Left hindlimb (tissue), 1 donor: ENCODE measurements around the gene KIRREL3.
"Not testable (repeated sequence)": the region's sequence is repeated elsewhere in the genome, so short reads cannot be mapped to it uniquely, and the experiment has no call there.

Experiments
- DNase-seq: peaks from one replicate; pipeline ENCODE4 v3.0.0-alpha.2; 2018

Gene KIRREL3

DNA sequence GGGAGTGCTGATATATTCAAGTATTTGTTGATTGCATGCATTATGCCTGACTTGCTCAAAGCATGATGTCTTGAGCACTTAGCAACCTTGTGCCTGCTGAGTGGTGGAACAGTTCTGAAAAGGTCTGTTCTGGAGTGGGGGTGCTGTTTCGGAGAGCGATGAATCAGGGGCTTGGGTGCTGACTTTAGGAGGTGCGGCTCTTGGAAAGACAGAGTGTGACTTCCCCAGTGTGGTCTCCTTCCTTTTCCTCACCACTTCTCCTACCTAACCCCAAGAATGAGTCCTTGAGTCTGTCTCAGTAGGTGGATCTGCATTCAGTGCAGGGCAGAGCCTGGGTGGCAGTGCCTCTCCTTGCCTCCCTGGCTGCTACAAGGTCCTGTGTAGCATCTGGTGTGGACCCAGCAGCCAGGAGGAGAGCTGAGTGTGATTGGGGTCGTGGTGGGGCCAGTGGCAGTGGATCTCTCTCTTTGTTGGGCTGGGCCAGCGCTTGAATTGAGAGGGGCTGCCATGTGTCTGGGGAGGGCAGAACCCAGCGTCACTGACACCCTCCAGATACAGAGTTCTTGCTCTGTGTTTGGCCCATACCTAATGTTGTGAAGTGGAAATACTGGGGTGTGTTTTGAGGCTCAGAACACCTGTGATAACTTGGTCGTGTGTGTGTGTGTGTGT is 609.1 kb downstream of the KIRREL3 start:
- no peak for DNase-seq

DNA sequence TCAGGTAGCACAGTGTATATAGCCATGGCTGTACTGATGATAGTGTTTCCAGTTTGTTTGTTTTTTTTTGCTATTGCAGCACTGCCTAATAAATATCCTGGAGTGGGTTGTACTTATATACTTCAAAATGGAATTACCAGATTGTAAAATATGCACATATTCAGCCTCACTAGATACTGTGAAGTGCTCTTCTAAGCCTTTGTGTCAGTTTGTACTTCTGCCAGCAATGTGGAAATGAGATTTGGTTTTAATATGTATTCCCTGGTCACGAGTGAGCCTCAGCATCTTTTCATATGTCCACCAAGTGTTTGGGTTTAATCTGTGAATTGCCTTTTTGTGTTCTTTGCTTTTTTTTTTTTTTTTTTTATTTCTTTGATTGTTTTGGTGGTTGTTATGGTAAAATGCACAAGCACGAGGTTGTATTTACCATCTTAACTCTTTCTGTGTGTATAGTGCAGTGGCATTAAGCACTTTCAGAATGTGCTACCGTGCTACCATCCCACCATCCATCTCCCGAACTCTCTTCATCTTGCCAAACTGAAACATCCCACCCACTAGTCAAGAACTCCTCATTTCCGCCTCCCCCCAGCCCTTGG is 610.2 kb downstream of the KIRREL3 start:
- DNase-seq = no peak

DNA sequence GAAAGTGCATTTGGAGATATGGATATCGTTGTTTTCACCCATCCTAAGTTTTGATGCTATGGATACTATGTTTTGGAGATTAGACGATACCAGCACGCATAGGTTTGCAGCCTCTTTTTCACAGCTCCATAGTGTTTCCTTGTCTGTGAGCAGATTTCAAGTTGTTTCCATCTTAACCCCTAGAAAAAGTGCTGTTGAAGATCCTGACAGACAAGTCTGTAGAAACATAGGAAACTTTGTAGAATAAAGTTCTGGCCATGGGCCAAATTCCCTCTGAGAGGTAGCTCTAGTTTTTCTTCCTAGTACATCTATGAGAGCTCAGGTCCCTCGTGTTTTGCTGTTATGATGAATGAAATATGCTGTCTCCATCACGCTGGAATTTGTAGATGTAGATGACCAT is 612.7 kb downstream of the KIRREL3 start:
- no peak for DNase-seq

DNA sequence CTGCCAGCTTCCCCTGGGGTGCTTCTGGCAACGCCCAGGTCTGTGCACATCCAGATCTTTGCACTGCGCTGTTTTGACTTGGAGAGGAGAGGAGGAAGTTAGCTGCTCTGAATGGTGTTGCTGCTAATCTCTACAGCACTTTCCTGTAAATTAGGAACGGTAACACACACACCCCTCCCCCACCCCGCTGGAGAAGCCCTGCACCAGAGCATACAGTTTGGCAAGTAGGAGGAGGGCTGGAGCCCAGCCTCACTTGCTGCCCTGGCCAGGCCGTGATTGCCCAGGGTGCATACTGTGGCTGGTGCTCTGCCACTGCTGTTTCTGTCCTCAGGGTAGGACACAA is 613.9 kb downstream of the KIRREL3 start:
- not testable (repeated sequence) for DNase-seq

DNA sequence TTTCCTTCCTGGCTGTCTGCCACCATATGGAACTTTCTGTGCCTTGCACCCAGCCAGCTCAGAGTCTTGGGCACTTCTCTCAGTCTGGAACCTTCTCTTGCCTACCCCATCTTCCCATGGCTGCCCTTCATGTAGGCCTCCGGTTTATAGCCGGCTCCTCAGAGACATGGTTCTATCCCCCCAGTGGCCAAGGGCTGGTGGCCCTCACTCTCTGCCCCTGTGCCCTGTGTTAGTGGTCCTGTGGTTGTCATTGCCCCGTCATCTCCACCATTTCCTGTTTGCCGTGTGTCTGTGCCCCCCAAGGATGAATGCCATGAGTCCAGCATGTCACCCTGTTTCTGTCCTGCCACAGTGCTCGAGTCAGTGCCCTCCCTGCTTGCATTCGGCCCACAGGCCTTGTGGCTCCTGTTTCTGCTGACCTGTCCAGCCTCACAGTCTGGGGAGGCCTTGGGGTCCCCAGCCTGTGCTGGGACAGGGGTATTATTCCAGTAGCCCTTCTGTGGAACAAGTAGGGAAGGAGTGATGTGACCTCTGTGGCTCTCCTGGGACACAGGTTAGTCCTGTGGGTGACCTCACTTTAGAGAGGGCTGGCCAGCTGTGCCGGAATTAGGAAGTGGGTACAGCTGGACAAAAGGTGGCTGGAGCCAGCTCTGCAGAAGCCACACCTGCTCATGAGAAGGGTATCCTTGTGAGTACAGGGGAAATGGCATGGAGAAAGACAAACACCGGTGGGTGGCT is 614.4 kb downstream of the KIRREL3 start:
- no peak for DNase-seq

DNA sequence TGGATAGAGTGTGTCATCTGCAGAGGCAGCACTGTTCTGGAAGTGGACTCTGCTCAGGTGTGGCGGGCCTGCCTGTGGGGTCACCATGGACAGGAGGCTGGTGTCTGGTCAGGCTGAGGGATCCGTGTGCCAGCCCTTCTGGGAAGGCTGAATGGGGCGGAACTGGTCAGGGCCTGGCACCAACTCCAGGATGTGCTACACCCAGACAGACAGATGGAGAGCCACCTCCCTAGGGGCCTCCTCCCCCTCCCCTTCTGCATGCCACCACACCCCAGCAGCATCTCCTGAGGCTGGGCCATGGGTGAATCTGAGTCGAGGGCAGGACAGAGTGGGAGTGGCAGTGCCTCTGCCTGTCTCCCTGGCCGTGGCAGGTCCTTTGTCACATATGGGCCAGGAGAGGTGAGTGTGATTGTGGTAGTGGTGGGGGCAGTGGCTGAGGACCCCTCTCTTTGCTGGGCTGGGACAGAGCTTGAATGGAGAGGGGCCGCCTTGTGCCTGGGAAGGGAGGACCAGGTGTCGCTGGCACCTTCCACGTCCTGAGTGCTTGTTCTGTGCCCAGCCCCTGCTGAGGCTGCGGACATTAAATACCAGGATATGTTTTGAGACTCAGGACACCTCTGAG is 616.0 kb downstream of the KIRREL3 start:
- no peak for DNase-seq

DNA sequence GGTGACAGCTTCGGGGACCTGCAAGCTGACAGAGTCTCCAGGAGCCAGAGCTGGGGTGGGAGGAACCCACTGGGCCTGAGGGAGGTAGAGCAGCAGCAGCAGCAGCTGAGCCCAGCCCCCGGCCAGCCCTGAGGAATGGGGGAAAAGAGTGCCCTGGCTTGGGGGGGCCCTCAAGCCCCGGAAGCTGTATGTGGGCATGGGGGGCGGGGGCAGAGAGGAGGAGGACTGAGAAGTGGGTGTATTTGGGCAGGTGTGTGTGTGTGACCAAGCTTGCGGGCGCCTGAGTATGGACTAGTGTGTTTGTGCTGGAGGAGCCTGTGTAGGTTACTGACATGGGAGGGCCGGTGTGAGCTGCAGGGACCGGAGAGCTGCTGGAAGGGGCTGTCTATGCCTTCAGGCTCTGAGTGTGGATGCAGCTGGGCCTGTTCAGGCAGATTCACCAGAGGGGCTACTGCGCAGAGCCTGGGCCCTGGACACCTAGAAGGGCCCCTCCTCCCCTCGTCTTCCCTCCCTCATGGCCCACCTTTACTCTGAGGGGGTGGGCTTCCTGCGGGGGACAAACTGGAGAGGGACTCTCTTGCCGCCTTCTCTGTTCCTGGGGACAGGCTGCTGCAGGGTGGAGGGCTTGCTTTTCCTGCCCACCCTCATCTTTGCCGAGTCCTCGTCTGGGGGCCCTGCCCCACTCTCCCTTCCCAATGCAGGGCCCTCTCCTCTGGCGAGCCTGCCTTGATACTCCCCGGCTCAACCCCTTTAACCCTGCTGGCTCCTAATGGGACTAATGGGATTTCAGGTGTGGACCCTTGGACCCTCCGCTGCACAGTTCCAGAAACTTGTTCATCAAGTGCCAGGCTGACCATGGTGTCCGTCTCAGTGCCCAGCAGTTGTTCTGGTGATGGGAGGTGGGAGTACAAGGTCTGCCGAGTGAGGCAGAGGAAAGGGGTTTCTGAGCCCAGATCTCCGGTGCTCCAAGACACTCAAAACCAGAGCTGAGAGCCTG is 616.9 kb downstream of the KIRREL3 start:
- DNase-seq = no peak

DNA sequence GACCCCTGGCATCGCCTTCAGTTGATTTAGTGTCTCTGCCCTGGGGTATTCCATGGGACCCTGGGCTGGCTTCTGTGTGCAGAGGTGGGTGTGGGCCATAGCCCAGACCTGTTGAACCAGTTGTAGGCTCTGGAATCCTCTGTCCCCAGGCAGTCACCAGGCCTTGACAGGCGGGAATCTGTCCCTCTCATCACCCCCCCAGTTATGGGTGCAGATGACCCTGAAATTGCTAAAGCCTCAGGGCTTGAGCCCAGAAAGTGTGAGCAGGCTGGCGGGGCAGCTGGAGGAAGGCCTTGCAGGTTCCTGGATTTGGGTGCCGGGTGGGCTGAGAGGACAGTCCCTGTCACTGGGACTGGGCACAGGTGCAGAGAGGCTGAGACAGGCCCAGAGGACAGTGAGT is 617.9 kb downstream of the KIRREL3 start:
- not testable (repeated sequence) for DNase-seq

DNA sequence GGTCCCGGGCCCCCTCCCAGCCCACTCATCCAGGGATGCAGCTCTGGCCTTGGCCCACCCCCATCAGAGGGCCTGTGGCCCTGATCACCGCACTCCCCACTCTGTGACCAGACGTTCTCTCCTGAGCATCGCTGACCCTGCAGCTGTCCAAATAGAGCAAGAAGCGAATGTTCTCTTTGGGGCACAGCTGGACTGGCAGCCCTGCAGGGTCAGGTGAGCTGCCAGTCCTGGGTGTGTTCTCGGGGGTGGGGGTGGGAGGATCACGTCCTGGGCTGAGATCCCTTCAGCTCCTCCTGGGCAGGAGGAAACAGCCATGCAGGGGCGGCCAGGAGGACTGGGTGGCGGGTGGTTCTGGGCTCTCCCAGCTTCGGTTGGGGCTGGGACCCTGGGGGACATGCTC is 618.6 kb downstream of the KIRREL3 start:
- not testable (repeated sequence) for DNase-seq

DNA sequence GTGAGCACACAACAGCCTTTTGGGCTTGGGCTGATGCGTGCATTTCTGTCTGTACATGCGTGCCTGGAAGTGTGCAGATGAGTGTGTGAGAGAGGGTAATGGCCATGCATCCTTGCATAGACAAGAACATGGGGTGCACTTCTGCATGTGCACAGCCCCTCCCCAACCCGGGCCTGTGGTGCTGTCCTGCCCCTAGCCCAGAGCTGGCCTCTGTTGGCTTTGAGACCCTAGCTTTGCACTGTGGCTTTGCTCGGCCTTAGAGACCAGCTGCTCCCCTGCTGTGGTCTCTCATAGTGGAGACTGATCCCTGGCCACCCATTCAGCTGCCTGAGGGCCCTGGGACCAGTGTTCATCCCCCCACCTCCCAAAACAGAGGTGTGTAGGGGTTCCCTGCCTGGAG is 619.7 kb downstream of the KIRREL3 start:
- DNase-seq = no peak

DNA sequence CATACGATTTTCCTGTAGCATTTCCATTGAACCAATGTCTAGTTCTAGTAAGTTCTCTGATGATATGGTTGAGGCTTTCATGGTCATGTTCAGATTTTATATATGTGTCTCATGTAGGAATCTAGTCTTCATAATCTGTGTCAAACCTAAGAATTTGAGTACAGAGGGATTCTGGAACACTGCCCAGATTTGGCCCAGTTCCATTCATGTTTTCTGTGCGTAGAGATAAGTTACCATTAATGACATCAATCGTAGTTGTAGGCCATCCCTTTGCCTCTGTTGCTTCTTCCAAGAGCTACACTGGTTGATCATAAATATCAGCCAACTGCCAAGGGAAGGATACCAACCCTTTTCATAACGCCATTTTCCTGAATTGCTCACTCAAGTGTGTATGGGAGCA is 621.8 kb downstream of the KIRREL3 start:
- DNase-seq = peak; percentile 41

DNA sequence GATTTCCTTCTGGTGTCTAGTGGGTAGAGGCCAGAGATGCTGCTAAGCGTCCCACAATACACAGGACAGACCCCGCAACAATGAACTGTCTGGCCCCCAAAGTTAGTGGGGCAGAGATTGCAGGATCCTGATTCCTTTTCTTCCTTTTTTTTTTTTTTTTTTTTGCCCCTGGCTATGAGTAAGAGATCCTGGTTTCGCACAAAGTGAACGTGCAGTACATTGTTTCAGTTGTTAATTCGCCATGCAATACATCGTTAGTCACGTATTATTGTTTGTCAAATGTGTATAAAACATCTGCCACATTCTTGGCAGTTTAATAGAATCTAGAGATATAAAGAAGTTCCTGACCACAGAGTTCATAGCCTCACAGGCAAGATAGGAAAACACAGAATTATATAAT is 624.8 kb downstream of the KIRREL3 start:
- no peak for DNase-seq

DNA sequence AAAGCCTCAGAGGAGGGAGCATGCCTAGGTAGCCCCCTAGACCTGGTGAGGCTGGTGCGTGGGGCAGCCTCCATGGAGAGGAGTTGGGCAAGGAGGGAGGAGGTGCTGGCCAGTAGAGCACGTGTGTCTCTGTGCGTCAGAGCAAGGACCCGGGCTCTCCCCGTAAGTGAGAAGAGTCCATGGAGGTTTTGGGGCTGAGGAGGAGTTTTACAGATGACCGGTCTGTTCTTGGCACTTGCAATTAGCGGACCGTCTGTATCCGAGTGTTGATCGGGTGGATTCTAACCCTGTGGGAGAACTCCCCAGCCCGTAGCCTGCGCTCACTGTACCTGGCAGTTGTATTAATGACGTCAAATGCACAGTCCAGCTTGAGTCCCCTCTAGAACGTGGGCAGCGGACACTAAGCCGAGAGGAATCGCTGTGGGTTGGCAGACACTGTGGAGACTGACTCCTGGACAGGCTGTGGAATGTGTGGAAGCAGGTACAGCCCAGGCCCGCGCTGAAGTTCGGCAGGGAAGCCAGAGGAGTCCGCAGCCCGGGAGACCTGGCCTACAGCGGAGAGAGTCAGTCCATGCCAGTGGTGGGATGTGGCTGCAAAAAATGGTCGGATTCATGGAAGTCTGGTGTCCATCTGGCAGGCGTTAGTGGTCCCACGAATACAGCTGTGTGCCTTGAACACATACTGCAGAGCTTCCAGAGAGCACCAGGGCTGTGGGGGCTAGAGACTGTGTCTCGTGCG is 625.8 kb downstream of the KIRREL3 start:
- not testable (repeated sequence) for DNase-seq

DNA sequence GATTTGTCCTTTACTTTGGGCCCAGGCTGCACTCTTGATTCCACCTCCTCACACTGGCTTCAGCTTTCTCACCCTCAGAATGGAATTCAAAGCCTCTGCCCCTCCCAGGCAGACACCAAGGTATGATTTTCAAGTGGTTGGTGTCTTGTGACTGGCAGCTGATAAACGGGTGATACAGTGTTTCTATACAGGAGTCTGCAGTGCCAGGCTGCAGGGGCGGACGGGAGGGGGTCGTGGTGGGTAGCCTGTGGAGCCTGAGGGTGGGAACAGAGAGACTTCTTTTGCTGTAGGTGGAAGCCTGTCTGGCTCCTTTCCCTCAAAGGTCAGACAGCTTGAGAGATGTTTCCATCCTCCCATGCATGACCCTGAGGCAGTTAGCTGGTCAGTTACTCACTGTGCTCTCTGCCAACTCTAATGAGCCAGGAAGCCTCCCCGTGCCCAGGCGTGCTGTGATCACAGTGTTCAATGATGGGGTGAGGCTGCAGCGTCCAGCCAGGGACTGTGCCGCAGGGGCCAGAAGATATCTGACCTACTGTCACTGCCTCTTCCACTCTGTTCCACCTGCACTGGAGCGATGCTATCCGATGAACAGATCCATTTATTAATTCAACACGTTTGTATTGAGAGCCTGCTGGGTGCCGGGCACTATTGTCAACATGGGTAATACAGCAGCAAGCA is 627.0 kb downstream of the KIRREL3 start:
- not testable (repeated sequence) for DNase-seq
